Astrocyte of the spinal cord (primary cell): ENCODE results near the gene TAPBP.

ENCODE experiments used
- DNase-seq: peaks from one replicate; pipeline ENCODE4 v3.0.0; 2011; ENCODE audit warnings: low read depth, low spot score
- H3K4me3 ChIP-seq: 2 replicates; pipeline ENCODE4 v1.5.1; 2011; ENCODE audit warnings: low read depth, mild to moderate bottlenecking, low read length, moderate library complexity
- CTCF ChIP-seq: IDR thresholded peaks from 2 replicates; pipeline ENCODE4 v1.5.1; 2012; ENCODE audit warnings: low read depth, mild to moderate bottlenecking, low read length, inconsistent platforms
- in situ Hi-C: cut with HindIII; loops from 2 replicates; pipeline ENCODE4 v1.10.0; 2017; ENCODE audit warnings: low sequenced_read_pairs

Gene TAPBP

GRCh38 chr6:33304216-33304615, 9.7 kb downstream of the TAPBP start:
- in situ Hi-C loops = no loop called here
- no peak overlapping the region for H3K4me3 ChIP-seq
- no peak for DNase-seq
- no peak for TF ChIP-seq CTCF

- no peak for TF ChIP-seq CTCF
- DNase-seq = no peak
- H3K4me3 ChIP-seq = no peak overlapping the region
- in situ Hi-C loops = no loop called here
Measured at GRCh38 chr6:33301877-33302276, 12.0 kb downstream of the TAPBP start.

GRCh38 chr6:33299237-33299944, 14.5 kb downstream of the TAPBP start:
- H3K4me3 ChIP-seq = peak overlapping the region; percentile 85
- in situ Hi-C loops = no loop called here
- TF ChIP-seq CTCF = peak; percentile 82
- DNase-seq = peak; percentile 94

- TF ChIP-seq CTCF = no peak
- H3K4me3 ChIP-seq = peak within 1 kb of the TSS; percentile 85
- in situ Hi-C loops = no loop called here
- no peak for DNase-seq
Measured at GRCh38 chr6:33298773-33299236, 15.1 kb downstream of the TAPBP start, which contains the start of gene RGL2. Gene RGL2, minus strand, starts transcription at chr6:33298942. Its CDS starts 332 bp downstream, at chr6:33298610.

- DNase-seq = peak; percentile 73
Measured at GRCh38 chr6:33297956-33298772, 15.7 kb downstream of the TAPBP start.

More at GRCh38 chr6:33297956-33298772, 15.7 kb downstream of the TAPBP start:
- H3K4me3 ChIP-seq = peak overlapping the region; percentile 85
- in situ Hi-C loops = no loop called here
- TF ChIP-seq CTCF = peak; percentile 15
